COLO668 (cell line): ENCODE data around the gene IFT80.

ENCODE experiments used
- DNase-seq: peaks from one replicate; lab custom pipeline; 2025; ENCODE audit not compliant: unreplicated experiment; lab: John Stamatoyannopoulos, UW

Gene IFT80

GRCh38 chr3:160213191-160213590 is 185.8 kb downstream of the IFT80 start:
- DNase-seq = no peak

GRCh38 chr3:160210799-160211221 is 188.2 kb downstream of the IFT80 start:
- no peak for DNase-seq

- no peak for DNase-seq
Observed at GRCh38 chr3:160210341-160210740, 188.7 kb downstream of the IFT80 start.
